ENCODE results near the gene AARS2.

- TF ChIP-seq CTCF (IDR thresholded peaks at IDR 0.05; ENCODE audit: low read depth, low read length, missing input control) (no peak), HNF4A (conservative IDR thresholded peaks at IDR 0.05) (peak in 1 of 2 donors; percentile 8), JUND (IDR thresholded peaks at IDR 0.05) (no peak), RAD21 (IDR thresholded peaks at IDR 0.05) (no peak), HNF4G (IDR thresholded peaks at IDR 0.05) (no peak), ATF3 (IDR thresholded peaks at IDR 0.05) (no peak), MAX (IDR thresholded peaks at IDR 0.05) (no peak), TAF1 (conservative IDR thresholded peaks at IDR 0.05) (no peak), EGR1 (IDR thresholded peaks at IDR 0.05; ENCODE audit: low read depth in 2 of 2) (no peak), YY1 (IDR thresholded peaks at IDR 0.05) (no peak)
These were observed 48.0 kb downstream of the AARS2 start, which contains the start of gene NFKBIE for GRCh38 chr6:44265007-44265721.
